H1 (cell line): ENCODE results near the gene BZW1. TPM values are rescaled to one million over a fixed set of nuclear protein-coding genes. Genes with fewer than 3 reads are reported as not detected.

Experiments
- CTCF ChIA-PET: fragments of 300-600 bp; sonication (Branson Sonifier 250); formaldehyde crosslinking; loops from one replicate; lab custom pipeline; 2021; ENCODE audit not compliant: partially characterized antibody; lab: Charles Lee
- POLR2A ChIA-PET: fragments of 300-600 bp; sonication (Branson Sonifier 250); formaldehyde crosslinking; loops from one replicate; lab custom pipeline; 2021; ENCODE audit warnings: inconsistent platforms; ENCODE audit not compliant: partially characterized antibody; lab: Charles Lee
- DNase-seq, 2 experiments: peaks; one replicate each; pipeline versions ENCODE4 v3.0.0 to v3.0.0-alpha.2; 2010 to 2022; ENCODE audit warnings: low spot score in 2 of 2, low read depth in 1 of 2, mixed read lengths in 1 of 2
- FAIRE-seq: peaks from 2 replicates; lab custom pipeline; 2011; peaks lifted over from hg19 to GRCh38; lab: Jason Lieb, UNC
- H2AFZ ChIP-seq: 2 replicates; pipeline ENCODE4 v1.8.1; 2012; ENCODE audit warnings: low read length, inconsistent platforms
- H2AK5ac ChIP-seq: 2 replicates; pipeline ENCODE4 v1.6.1; 2013; ENCODE audit warnings: low read depth, low read length
- H2BK120ac ChIP-seq: replicated peaks from 2 replicates; pipeline ENCODE3; 2013; ENCODE audit warnings: low read depth, low read length, inconsistent platforms
- H2BK12ac ChIP-seq: 2 replicates; pipeline ENCODE4 v1.6.1; 2013; ENCODE audit warnings: low read depth, low read length
- H2BK15ac ChIP-seq: 2 replicates; pipeline ENCODE4 v1.6.1; 2013; ENCODE audit warnings: low read length
- H2BK20ac ChIP-seq: 2 replicates; pipeline ENCODE4 v1.6.1; 2013; ENCODE audit warnings: low read length
- H2BK5ac ChIP-seq: 2 replicates; pipeline ENCODE4 v1.6.1; 2013; ENCODE audit warnings: low read depth, low read length
- H3K14ac ChIP-seq: 2 replicates; pipeline ENCODE4 v1.6.1; 2013; ENCODE audit warnings: inconsistent platforms; ENCODE audit not compliant: insufficient read length
- H3K18ac ChIP-seq: 2 replicates; pipeline ENCODE4 v1.6.1; 2013; ENCODE audit warnings: low read length; ENCODE audit errors: extremely low read depth
- H3K23ac ChIP-seq: 2 replicates; pipeline ENCODE4 v1.6.1; 2013; ENCODE audit warnings: inconsistent platforms; ENCODE audit not compliant: insufficient read length
- H3K23me2 ChIP-seq: 2 replicates; pipeline ENCODE4 v1.6.1; 2013; ENCODE audit warnings: low read depth, low read length
- H3K27ac ChIP-seq: 2 replicates; pipeline ENCODE4 v1.6.1; 2011; ENCODE audit warnings: low read depth, low read length, inconsistent platforms
- H3K27me3 ChIP-seq, 4 experiments: replicated peaks in 1 of 4; 1 replicate in 1 of 4; 2 replicates in 3 of 4; pipeline versions ENCODE4 v1.6.1 to v1.8.1; 2011 to 2013; ENCODE audit warnings: low read length in 3 of 4, mild to moderate bottlenecking in 3 of 4, inconsistent platforms in 2 of 4, mixed read lengths in 2 of 4, moderate library complexity in 1 of 4; ENCODE audit not compliant: control insufficient read depth in 3 of 4, insufficient read depth in 3 of 4; ENCODE audit errors: extremely low read depth in 1 of 4
- H3K36me3 ChIP-seq, 4 experiments: 2 replicates each; pipeline versions ENCODE4 v1.6.1 to v1.8.1; 2011 to 2013; ENCODE audit warnings: mild to moderate bottlenecking in 4 of 4, low read length in 3 of 4, moderate library complexity in 2 of 4, control low read depth in 1 of 4, inconsistent platforms in 1 of 4; ENCODE audit not compliant: insufficient read depth in 4 of 4, control insufficient read depth in 2 of 4
- H3K4ac ChIP-seq: replicated peaks from 2 replicates; pipeline ENCODE3; 2013; ENCODE audit warnings: low read length, low read depth, mixed read lengths, inconsistent platforms; ENCODE audit not compliant: insufficient read length
- H3K4me1 ChIP-seq, 4 experiments: replicated peaks in 1 of 4; 1 replicate in 1 of 4; 2 replicates in 3 of 4; pipeline versions ENCODE4 v1.6.1 to v1.8.1; 2011 to 2013; ENCODE audit warnings: low read length in 3 of 4, inconsistent platforms in 2 of 4, mixed read lengths in 1 of 4; ENCODE audit not compliant: insufficient read depth in 4 of 4, control insufficient read depth in 3 of 4
- H3K4me2 ChIP-seq, 2 experiments: 2 replicates each; pipeline versions ENCODE4 v1.6.1 to v1.8.1; 2011 to 2013; ENCODE audit warnings: low read depth in 2 of 2, low read length in 2 of 2, control low read depth in 1 of 2, inconsistent platforms in 1 of 2, mild to moderate bottlenecking in 1 of 2; ENCODE audit not compliant: insufficient read depth in 1 of 2
- H3K4me3 ChIP-seq, 4 experiments: fragments of 200-600, 300-600 bp in 1 of 4; sonication (generic), shearing (Covaris generic), sonication (Bioruptor Twin) in 1 of 4; 2 replicates each; pipeline versions ENCODE4 v1.5.1 to v1.8.1; 2011 to 2016; ENCODE audit warnings: low read length in 4 of 4, low read depth in 3 of 4, control low read depth in 2 of 4, inconsistent platforms in 2 of 4, mild to moderate bottlenecking in 2 of 4, mixed read lengths in 1 of 4, moderate library complexity in 1 of 4; ENCODE audit not compliant: insufficient read depth in 2 of 4; ENCODE audit errors: extremely low read depth in 1 of 4
- H3K56ac ChIP-seq: replicated peaks from 2 replicates; pipeline ENCODE3; 2013; ENCODE audit warnings: low read depth, mild to moderate bottlenecking, mixed read lengths, low read length, inconsistent platforms; ENCODE audit not compliant: insufficient read length
- H3K79me1 ChIP-seq: 2 replicates; pipeline ENCODE4 v1.6.1; 2013; ENCODE audit warnings: low read depth, low read length, control low read depth
- H3K79me2 ChIP-seq, 2 experiments: 2 replicates each; pipeline versions ENCODE4 v1.6.1 to v1.8.1; 2012 to 2013; ENCODE audit warnings: low read length in 2 of 2, mild to moderate bottlenecking in 2 of 2, inconsistent platforms in 1 of 2; ENCODE audit not compliant: insufficient read depth in 2 of 2, control insufficient read depth in 1 of 2
- H3K9ac ChIP-seq, 4 experiments: replicated peaks in 1 of 4; 1 replicate in 1 of 4; 2 replicates in 3 of 4; pipeline versions ENCODE4 v1.6.1 to v1.8.1; 2011 to 2013; ENCODE audit warnings: low read depth in 3 of 4, low read length in 3 of 4, control low read depth in 2 of 4, mild to moderate bottlenecking in 2 of 4, moderate library complexity in 2 of 4, inconsistent platforms in 1 of 4; ENCODE audit errors: extremely low read depth in 1 of 4
- H3K9me3 ChIP-seq, 2 experiments: 2 replicates each; pipeline versions ENCODE4 v1.6.1 to v1.8.1; 2012 to 2013; ENCODE audit warnings: mild to moderate bottlenecking in 2 of 2, moderate library complexity in 2 of 2, control low read depth in 1 of 2, inconsistent platforms in 1 of 2, low read depth in 1 of 2, low read length in 1 of 2, mixed read lengths in 1 of 2; ENCODE audit not compliant: insufficient read depth in 2 of 2
- H4K20me1 ChIP-seq, 2 experiments: replicated peaks in 1 of 2; 2 replicates each; pipeline versions ENCODE3 to v1.8.1; 2011 to 2013; ENCODE audit warnings: inconsistent platforms in 2 of 2, low read length in 2 of 2, mild to moderate bottlenecking in 1 of 2; ENCODE audit not compliant: insufficient read depth in 2 of 2, control insufficient read depth in 1 of 2
- H4K5ac ChIP-seq: 2 replicates; pipeline ENCODE4 v1.6.1; 2013; ENCODE audit warnings: low read length, low read depth, mixed read lengths, inconsistent platforms; ENCODE audit not compliant: insufficient read length
- H4K8ac ChIP-seq: 2 replicates; pipeline ENCODE4 v1.8.0; 2013; ENCODE audit warnings: mild to moderate bottlenecking, moderate library complexity, low read length, inconsistent platforms; ENCODE audit not compliant: insufficient read depth; ENCODE audit errors: extremely low read depth
- H4K91ac ChIP-seq: replicated peaks from 2 replicates; pipeline ENCODE3; 2013; ENCODE audit warnings: low read length, mixed read lengths, inconsistent platforms; ENCODE audit not compliant: insufficient read length
- BCL11A ChIP-seq, 2 experiments: IDR thresholded peaks; one replicate each; pipeline ENCODE4 v1.6.1; 2011; ENCODE audit warnings: low read depth in 2 of 2, low read length in 2 of 2, mild to moderate bottlenecking in 2 of 2
- CBX8 ChIP-seq: fragments of 300-800, 300-1000 bp; sonication (generic); IDR thresholded peaks from 2 replicates; pipeline ENCODE4 v1.7.1; 2016; ENCODE audit warnings: low read depth, low read length, borderline replicate concordance
- CHD1 ChIP-seq: IDR thresholded peaks from 2 replicates; pipeline ENCODE4 v1.6.1; 2012; ENCODE audit warnings: low read depth, low read length, improper control_type of control experiment
- CREB1 ChIP-seq: IDR thresholded peaks from 2 replicates; pipeline ENCODE4 v1.6.1; 2012; ENCODE audit warnings: inconsistent platforms
- EGR1 ChIP-seq: IDR thresholded peaks from 2 replicates; pipeline ENCODE4 v1.6.1; 2011; ENCODE audit warnings: low read depth, low read length, borderline replicate concordance
- EZH2 ChIP-seq: fragments of 200-600 bp; sonication (generic); IDR thresholded peaks from 2 replicates; pipeline ENCODE4 v1.7.1; 2012; ENCODE audit warnings: low read depth, mild to moderate bottlenecking, moderate library complexity, low read length, inconsistent platforms; ENCODE audit not compliant: severe bottlenecking
- JUN ChIP-seq: IDR thresholded peaks from 2 replicates; pipeline ENCODE4 v1.6.1; 2011; ENCODE audit warnings: low read depth, mild to moderate bottlenecking, improper control_type of control experiment, low read length
- NANOG ChIP-seq: IDR thresholded peaks from 2 replicates; pipeline ENCODE4 v1.6.1; 2011; ENCODE audit warnings: low read length, low read depth, mild to moderate bottlenecking, inconsistent platforms; ENCODE audit not compliant: insufficient read depth, poor library complexity, severe bottlenecking
- POU5F1 ChIP-seq: IDR thresholded peaks from 2 replicates; pipeline ENCODE4 v1.6.1; 2011; ENCODE audit warnings: low read depth, mild to moderate bottlenecking, low read length, moderate library complexity
- RFX5 ChIP-seq: IDR thresholded peaks from 2 replicates; pipeline ENCODE4 v1.6.1; 2011; ENCODE audit warnings: low read depth, low read length, improper control_type of control experiment, borderline replicate concordance
- SP1 ChIP-seq: IDR thresholded peaks from 2 replicates; pipeline ENCODE4 v1.6.1; 2011; ENCODE audit warnings: low read depth, low read length
- TBP ChIP-seq: IDR thresholded peaks from 2 replicates; pipeline ENCODE4 v1.6.1; 2011; ENCODE audit warnings: low read depth, low read length, improper control_type of control experiment
- YY1 ChIP-seq: IDR thresholded peaks from 2 replicates; pipeline ENCODE4 v1.6.1; 2011; ENCODE audit warnings: low read depth, mild to moderate bottlenecking, low read length
- WGBS, 2 experiments: shearing (Covaris generic) in 1 of 2; methylation state at CpG; one replicate each; pipeline versions ENCODE4 v1.1.6 to v1.1.7; 2013 to 2015; ENCODE audit warnings: low lambda C conversion rate in 2 of 2, mixed read lengths in 2 of 2, inconsistent platforms in 1 of 2, low coverage in 1 of 2, missing lambda C conversion rate in 1 of 2; ENCODE audit not compliant: insufficient replicate concordance in 2 of 2, insufficient coverage in 1 of 2, insufficient read length in 1 of 2; ENCODE audit errors: extremely low coverage in 1 of 2, missing lambda C conversion rate in 1 of 2; 5-methylcytosine and 5-hydroxymethylcytosine counted together
- polyA plus RNA-seq, 7 experiments: library from polyadenylated mRNA; depleted of rRNA in 3 of 7; stranded (reverse) in 5 of 7; unstranded in 2 of 7; fragments of >200 nt in 5 of 7; fragments of 200-250 nt in 2 of 7; gene quantifications; 1 replicate in 5 of 7; 2 replicates in 1 of 7; 4 replicates in 1 of 7; pipeline versions ENCODE4 v1.2.1 to v1.2.3, GENCODE V29; 2011 to 2013; ENCODE audit warnings: missing spikeins in 2 of 7, mixed read lengths in 2 of 7
- total RNA-seq: library from RNA; stranded (reverse); fragmentation: NEBNext Ultra II Directional; extraction: Animal tissue kit (Norgen Biotek cat#: 25700); gene quantifications from 2 replicates; pipeline ENCODE4 v1.2.1, GENCODE V29; 2021

Gene BZW1
- total and polyA plus RNA-seq, 2 of the 8 experiments (the other 6 are each of a cell fraction or from before 2014, with no cell fraction given), result 152 to 335 TPM

GRCh38 chr2:200810252-200810997, 1.3 kb upstream of the BZW1 start:
- no peak overlapping the region for H2BK120ac ChIP-seq
- peaks cover 2 to 9% (median 5%) of the 10 kb centered on the region in 4 experiments; a peak in 6 of 7 replicates for H3K4me1 ChIP-seq
- H3K4ac ChIP-seq, result no peak overlapping the region
- H4K8ac ChIP-seq, result 0 out of 2 replicates have a peak overlapping the region, but pooled peaks have one; percentile 4
- 56% methylated on average over 6 of the region's 6 CpGs; no CpG with 5 or more reads in 1 of the 2 experiments for WGBS, 2 experiments
- ChIA-PET CTCF (interaction anchor here (1.0 to 1.5 kb wide), 3 partner anchors 75 to 113 kb away, joined by 3 to 4 read pairs (median 3); no protein-coding TSS in a partner anchor), POLR2A (interaction anchor here (0.9 to 1.6 kb wide), 10 partner anchors 8 to 97 kb away, joined by 3 to 9 read pairs (median 4); partner anchors contain the start of gene CLK1)
- H4K91ac ChIP-seq, result peak overlapping the region; percentile 75
- H3K14ac ChIP-seq, result no peak overlapping the region
- H4K5ac ChIP-seq, result peak overlapping the region; percentile 24
- H3K56ac ChIP-seq, result no peak overlapping the region
- H3K79me2 ChIP-seq, result peaks cover 17 to 37% of the 10 kb centered on the region in 2 experiments
- peak overlapping the region in 2 of 4 experiments; percentile 40 to 45; a peak in 3 of 7 replicates for H3K9ac ChIP-seq
- FAIRE-seq, result no peak
- H4K20me1 ChIP-seq, result peaks cover 8 to 18% of the 10 kb centered on the region in 2 experiments
- H3K79me1 ChIP-seq, result no peaks in the 10 kb centered on the region
- peak overlapping the region; percentile 53 to 67 for H3K4me2 ChIP-seq
- H3K18ac ChIP-seq, result no peak overlapping the region
- H3K36me3 ChIP-seq, result peaks cover 13 to 22% (median 18%) of the 10 kb centered on the region in 4 experiments
- H3K23ac ChIP-seq, result no peak overlapping the region
- H3K27ac ChIP-seq, result no peak overlapping the region
- H2BK5ac ChIP-seq, result no peak overlapping the region
- H3K4me3 ChIP-seq, result peak overlapping the region; percentile 23 to 99 (median 91); a peak in 6 of 8 replicates
- H2AK5ac ChIP-seq, result no peak overlapping the region
- no peak overlapping the region for H2BK20ac ChIP-seq
- H3K9me3 ChIP-seq, result no peaks in the 10 kb centered on the region
- H2AFZ ChIP-seq, result peak overlapping the region; percentile 95
- no peak overlapping the region for H2BK15ac ChIP-seq
- no peaks in the 10 kb centered on the region for H3K27me3 ChIP-seq
- H3K23me2 ChIP-seq, result peaks cover 9% of the 10 kb centered on the region
- DNase-seq, result no peak
- H2BK12ac ChIP-seq, result no peak overlapping the region
- no peak for TF ChIP-seq NANOG
- no peak for TF ChIP-seq RFX5
- no peak for TF ChIP-seq CREB1
- TF ChIP-seq BCL11A (IDR thresholded peaks at IDR 0.05; ENCODE audit: low read depth in 2 of 2, low read length in 2 of 2), result no peak
- TF ChIP-seq SP1, result no peak
- no peak for TF ChIP-seq EGR1
- TF ChIP-seq TBP, result no peak
- no peak for TF ChIP-seq CBX8
- TF ChIP-seq JUN, result no peak
- TF ChIP-seq YY1, result no peak
- TF ChIP-seq CHD1, result no peak
- no peak for TF ChIP-seq EZH2
- no peak for TF ChIP-seq POU5F1
